Suprapubic skin (tissue), 3 donors: ENCODE measurements around the gene METTL13.

Source experiments
- CTCF ChIP-seq, 2 donors: fragments of 200-600 bp in 1 of 2; fragments of 450-650 bp in 1 of 2; sonication (generic) in 1 of 2; IDR thresholded peaks; one replicate each; pipeline ENCODE4 v1.5.1; 2016 to 2019; ENCODE audit warnings: antibody characterized with exemption in 2 of 2, mild to moderate bottlenecking in 1 of 2, moderate library complexity in 1 of 2
- POLR2A ChIP-seq, 2 donors: fragments of 450-650 bp; IDR thresholded peaks; one replicate each; pipeline ENCODE4 v1.6.1; 2017; ENCODE audit warnings: antibody characterized with exemption in 2 of 2, mild to moderate bottlenecking in 2 of 2, moderate library complexity in 2 of 2

- TF ChIP-seq CTCF (IDR thresholded peaks at IDR 0.05) (no peak), POLR2A (IDR thresholded peaks at IDR 0.05) (no peak)
Observed at GRCh38 chr1:171799166-171799565, 17.7 kb downstream of the METTL13 start.
